HG03575 (cell line): ENCODE data around the gene MLX.

Experiments
- ATAC-seq: cut with Tn5 transposase; IDR thresholded peaks from one replicate; pipeline ENCODE4 v1.9.1; 2021; ENCODE audit not compliant: unreplicated experiment, insufficient number of reproducible peaks, low FRiP score; ENCODE audit errors: extremely low read depth

Gene MLX

DNA sequence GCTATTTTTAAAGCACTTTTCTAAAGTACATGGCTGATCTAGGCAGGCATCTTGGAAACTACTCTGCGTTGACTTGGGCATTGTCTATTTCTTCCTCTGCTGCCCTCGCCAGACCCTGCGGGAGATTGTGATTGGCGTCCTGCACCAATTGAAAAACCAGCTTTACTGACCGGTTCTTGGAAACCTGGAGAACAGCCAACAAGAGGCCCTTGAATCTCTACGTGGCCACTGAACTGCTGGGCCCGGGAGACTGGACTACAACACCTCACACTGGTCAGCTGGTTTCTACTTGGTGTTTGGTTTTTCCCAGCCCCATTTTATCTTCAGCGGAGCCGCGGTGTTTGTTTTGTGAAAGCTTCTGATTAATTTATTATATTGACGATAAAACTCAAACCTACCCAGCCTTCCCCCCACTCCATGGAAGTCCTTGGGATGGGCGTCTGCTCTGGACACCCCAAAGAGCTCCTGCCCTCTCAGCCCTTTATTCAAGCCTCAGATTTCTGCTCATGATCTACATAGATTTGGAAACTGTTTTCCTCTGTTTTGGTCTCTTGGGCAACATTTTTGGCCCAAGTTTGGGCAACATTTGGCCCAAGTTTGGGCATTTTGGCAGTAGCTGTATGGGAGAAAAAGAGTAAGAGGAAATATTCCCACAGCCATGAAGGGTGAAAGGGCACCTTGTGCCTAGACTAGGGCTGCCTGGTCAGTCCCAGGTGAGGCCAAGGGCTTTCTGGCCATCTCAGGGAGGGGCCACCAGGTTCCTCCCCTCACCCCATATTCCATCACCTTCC lies 4.7 kb downstream of the MLX start:
- ATAC-seq, result no peak

DNA sequence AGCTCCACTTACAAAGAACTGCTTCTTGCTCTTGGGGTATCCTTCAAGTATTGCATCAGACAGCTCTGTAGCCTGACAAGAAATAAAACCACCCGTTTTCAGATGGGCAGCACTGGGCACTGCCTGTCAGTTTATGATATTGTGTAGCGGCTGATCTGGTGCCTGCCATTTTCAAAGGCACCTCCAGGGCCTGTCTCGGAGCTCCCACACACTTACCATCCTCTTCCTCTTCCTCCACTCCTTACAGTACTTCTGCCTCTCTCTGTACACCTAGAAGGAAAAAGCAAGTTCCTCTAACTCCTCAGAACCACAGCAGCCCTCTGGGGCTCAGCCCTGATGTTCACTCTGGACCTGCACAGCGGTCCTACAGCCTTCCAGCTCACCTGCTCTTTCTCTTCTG lies 6.2 kb downstream of the MLX start:
- no peak for ATAC-seq

DNA sequence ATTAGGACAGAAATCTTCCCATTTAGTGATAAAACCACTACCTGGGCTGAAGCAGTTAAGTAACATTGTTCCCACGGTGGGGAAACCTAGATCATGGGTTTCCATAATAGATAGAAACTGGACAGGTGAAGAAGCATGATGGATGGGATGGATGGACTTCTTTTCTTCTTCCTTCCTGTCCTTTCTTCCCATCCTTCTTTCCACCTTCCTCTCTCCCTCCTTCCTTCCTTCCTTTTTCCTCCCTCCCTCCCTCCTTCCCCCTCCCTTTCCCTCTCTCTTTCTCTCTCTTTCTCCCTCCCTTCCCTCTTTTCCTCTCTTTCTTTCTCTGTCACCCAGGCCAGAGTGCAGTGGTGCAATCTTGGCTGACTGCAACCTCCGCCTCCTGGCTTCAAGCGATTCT lies 7.6 kb downstream of the MLX start:
- ATAC-seq, result no peak

DNA sequence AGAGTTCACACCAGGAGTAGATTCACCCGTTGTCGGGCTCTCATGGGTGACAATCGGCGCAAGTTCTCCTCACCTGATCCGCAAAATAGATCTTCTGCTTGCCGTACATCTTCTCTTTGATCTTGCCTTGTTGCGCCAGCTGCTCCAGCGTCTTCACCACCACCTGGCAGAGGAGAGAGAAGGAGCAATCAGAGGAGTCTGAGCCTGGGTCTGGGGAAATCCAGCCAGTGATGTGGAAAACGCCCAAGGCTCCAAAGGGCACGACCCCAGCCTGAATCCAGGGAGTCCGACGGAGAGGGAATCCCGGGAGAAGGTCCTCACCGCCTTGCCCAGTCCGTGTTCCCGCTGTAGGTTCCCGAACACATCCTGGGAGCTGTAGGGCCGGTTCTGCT lies 10.2 kb downstream of the MLX start:
- ATAC-seq, result no peak

DNA sequence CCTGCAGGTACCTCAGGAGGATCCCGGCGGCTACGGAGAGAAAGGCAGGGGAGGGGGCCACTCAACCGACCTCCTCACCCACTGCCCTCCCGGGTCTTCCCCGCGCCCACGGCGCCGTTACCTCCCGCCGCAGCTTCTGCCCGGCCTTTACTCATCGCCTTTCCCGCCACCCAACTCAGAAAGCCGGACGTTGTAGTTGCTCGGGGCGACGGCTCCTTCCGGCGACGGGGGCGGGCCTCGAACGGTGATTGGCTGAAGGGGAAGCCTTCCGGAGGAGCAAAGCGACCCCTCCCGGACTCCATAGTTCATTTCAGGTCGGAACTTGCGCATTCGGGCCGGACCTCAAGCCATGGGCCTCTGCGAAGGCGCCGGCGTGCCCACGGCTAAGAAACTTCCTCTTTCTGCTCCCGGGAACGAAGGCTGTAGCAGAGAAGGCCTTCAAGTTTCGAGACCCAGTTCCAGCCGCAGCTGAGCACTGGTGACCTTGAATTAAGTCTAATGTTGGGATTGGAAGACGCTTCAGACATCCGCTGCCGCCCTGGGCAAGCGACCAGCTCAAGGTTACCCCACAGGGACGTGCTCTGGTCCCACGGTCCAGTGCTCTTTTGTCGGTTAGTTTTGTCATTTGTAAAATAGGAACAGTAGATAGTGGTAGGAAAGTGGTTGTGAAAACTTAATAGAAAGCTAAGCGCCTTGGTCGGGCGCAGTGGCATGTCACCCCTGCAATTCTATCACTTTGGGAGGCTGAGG lies 10.8 kb downstream of the MLX start, which contains the start of gene PSMC3IP:
Gene PSMC3IP (minus strand): TSS at position 198 of the 750 bp plus-strand sequence. CDS start 43 bp downstream, at position 155.
- ATAC-seq, result no peak

DNA sequence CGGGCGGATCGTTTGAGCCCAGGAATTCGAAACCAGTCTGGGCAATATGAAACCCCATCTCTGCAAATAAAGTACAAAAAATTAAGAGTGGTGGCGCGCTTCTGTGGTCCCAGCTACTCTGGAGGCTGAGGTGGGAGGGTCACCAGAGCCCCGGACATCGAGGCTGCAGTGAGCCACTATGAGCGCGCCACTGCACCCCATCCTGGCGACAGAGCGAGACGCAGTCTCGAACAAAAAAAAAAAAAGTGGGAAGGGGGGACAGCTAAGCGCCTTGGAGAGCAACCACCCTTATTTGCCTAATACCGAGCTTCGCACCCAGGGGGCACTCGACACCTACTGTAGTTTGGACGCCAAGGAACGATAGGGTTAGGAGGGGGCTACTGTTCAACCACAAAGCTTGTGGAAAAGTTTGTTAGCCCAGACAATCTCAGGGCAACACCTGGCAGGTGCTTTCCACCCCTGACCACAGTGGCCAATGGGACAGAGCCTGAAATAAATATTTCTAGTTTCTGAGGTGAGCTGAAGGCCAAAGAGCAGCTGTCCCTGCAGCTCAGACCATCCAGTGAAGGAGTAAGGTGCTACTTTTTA lies 11.5 kb downstream of the MLX start:
- no peak for ATAC-seq

DNA sequence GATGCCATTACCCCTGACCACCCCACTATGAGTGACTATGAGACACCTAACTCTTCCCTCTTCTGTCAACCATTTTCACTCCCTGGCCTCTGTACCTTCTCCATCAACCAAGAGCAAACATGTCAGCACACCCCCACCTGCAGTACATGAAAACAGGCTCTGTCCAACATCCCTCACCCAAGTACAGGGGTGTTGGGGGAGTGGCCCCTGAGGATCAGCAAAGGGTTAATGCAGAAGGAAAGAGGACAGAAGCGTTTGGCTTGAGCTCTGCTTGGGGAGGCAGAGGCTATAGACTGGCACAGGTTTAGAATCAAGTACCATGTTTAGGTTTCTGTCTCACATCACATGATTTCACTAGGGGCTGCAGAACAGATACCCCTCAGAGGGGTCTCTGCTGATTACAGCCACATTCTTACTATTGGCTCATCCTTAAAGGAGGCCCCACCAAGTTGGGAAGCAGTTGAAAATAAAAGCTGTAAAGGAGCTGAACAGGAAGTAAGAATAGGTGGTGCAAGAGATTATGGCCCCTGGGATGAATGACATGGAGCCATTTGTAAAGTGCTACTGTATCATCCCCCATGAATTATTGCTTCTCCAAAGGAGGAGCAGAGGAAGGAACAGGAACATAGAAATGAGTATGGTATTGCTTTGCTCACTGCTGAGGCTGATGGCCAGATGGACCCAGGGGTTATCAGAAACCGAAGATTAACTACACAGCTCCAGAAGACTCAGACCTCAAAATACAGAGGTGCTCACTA lies 13.1 kb downstream of the MLX start:
- no peak for ATAC-seq

DNA sequence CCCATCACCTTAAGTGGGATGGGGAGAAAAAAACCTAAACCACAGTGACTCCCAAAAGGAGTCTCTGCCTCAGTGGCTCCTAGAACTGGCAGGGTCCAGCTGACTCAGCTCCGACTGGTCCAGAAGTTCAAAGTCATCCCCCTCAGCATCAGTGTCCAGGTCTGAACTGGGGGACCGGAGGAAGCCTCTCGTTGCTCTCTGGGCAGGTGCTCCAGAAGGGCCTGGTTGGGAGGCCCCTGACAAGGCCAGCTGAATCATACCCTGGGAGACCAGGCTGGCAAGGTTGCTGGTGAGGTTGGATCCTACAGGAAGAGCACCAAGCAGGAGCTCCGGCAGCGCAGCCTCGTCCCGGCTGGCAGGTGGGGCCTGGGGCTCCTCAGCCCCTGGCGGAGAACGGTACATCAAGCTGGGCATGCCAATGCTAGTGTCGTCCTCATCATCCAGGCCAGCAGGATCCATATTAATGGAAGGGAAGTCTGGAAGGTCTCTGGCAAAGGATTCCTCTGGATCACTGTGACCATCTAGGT lies 14.9 kb downstream of the MLX start:
- ATAC-seq, result no peak

DNA sequence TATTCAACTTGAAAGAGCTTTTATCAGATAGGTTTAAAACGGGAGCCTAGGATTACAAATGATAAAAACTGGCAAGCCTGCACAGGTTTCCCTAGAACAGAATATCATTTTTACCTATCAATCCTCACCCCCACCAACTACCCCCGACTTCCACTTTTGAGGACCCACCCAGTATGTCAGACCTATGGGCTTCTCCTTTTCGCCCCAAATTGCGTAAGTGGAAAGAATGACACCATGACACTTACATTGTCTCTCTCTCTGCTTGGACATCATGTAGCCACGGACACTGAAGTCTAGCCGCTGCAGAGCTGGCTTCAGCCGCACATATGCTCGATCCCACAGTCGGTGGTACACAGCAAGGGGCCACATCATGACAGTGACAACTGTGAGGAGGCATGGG lies 18.0 kb downstream of the MLX start:
- no peak for ATAC-seq

DNA sequence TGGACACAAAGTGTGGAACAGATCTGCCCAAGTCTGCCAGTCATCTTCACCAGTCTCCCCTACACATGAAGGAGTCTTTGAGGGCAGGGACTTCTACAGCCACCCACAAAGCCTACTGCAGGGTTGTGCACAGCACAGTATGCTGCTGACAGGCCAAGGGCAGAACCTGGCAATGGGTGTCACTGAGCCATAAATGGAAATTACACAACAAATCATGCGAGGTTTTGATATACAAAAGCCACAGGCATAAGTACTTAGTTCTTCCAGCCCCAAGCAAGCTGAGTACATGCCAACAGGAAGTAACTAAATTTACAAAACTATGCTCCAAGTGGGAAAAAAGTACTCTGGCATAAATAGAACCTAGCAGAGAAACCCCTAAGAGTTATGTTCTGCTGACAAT lies 18.5 kb downstream of the MLX start:
- no peak for ATAC-seq

DNA sequence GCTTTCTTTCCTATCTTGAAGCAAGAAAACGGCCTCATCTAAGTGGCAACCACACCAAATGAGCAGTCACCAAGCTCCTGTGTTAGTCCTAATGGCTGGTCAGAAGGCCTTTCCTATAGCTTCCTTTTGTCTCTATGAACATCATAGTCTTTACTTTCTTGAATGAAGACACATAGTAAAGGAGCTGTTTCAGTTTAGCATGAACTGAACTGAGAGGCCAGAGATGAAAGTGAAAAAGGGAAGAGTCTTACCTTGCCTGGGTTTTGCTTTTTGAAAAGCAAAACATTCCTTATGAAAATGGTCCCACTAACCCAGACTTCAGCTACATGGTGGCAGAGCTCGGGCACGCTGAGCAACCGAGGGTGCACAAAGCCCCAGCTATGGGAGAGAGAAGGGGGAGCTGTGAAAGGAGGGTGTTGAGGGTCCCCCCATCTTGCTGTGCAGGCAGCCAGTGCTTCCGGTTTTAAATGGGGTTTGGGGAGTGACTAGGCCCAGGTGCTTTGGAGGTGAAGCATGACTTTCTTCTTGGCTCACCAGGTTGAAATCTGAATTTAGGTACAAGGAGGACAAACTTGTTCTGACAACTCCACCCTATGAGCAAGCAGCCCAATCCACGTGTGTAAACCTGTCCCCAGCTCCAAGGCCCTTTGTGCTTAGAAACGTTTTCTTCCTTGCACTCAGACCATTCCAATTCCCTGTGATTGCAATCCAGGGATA lies 19.8 kb downstream of the MLX start:
- ATAC-seq, result no peak

DNA sequence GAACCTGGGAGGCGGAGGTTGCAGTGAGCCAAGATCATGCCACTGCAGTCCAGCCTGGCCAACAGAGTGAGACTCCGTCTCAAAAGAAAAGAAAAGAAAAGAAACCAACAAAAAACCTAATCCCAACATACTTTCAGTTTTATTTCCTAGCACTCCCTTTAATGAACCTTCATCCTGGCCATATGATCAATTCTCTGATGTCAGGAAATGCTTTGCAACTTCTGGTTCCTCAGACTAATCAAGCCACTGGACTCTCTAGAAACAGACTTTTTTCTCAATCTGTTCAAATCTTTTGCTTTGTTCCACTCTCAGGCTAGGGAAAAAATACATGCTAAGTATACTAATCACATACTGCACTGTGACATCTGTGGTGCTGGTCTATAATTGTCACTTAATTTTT lies 24.0 kb downstream of the MLX start:
- no peak for ATAC-seq

DNA sequence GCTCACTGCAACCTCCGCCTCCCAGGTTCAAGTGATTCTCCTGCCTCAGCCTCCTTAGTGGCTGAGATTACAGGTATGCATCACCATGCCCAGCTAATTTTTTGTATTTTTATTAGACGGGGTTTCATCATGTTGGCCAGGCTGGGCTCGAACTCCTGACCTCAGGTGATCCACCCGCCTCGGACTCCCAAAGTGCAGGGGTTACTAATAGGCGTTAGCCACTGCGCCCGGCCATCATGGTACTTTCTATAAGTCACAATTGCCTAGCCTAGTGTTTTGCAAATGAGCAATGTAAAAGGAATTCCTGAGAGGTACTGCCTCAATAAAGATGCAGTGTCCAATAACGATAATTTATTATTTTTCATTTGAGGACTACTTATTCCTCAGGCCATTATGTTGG lies 24.5 kb downstream of the MLX start:
- ATAC-seq, result no peak

DNA sequence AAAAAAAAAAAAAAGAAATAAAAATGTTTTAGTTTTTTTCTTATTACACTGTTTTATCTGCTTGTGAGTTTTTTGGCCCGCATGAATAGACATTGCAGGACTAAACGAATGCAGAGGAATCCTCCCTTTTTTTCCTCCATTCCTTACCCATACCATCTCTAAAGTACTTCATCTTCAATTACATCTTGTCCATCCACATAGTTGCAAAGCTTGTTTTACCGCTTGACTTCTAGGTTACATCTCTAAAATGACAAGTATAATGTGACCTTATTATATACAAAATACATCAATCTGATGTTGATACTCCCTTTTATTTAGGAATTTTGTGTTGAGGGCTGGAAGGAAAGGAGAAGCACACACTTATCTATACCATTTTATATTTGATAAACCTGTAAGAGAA lies 29.5 kb downstream of the MLX start:
- ATAC-seq, result no peak

DNA sequence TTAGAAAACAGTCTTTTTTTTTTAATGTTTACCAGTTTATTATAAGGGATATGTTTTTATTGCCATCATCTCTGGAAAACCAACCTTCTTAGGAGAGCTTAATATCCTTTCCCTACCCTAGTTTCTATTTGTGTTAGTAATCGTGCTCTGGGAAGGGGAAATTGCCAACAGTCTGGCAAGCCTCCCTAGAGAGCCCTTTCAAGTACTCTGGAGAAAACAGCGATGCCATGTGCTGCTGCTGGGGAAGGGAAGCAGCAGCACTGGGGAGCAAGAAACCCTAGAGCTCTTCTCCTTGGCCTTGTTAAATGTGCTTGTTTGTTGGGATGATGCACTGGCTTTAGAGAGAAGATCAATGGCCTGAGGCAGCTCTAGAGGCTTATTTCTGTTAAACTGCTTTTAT lies 32.0 kb downstream of the MLX start:
- ATAC-seq, result no peak

DNA sequence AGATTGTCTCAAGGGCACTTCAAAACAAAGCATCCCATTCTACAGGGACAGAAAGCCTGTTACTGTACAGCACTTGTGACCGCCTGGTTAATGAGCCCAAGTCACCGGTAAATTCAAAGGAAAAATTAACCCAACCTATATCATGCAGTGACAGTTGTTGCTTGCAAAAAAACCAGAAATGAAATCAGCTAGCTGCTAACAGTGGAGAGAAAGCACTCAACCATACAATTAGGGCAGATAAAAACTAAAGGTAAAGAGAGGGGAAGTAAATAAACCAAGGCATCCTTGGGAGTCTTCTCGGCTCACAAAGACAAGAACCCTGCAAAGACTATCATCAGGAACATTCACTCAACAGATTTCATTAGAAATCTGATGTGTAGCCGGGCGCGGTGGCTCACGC lies 36.4 kb downstream of the MLX start:
- no peak for ATAC-seq

DNA sequence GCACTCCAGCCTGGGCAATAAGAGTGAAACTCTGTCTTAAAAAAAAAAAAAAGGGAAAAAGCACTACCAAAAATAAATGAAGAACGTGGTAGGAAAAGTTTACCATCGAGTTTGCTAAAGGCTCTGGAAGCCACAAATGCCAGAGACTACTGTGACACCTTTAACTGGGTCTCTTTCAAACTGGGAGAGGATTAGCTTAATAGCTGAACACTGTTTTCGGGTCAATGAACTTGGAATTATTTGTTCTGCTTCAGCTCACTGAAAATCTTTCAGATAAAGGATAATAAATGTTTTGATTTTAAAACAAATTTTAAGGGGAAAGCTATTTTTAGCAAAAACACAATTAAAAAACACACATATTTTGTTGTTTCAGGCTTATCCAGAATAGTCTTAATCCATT lies 40.9 kb downstream of the MLX start:
- no peak for ATAC-seq

DNA sequence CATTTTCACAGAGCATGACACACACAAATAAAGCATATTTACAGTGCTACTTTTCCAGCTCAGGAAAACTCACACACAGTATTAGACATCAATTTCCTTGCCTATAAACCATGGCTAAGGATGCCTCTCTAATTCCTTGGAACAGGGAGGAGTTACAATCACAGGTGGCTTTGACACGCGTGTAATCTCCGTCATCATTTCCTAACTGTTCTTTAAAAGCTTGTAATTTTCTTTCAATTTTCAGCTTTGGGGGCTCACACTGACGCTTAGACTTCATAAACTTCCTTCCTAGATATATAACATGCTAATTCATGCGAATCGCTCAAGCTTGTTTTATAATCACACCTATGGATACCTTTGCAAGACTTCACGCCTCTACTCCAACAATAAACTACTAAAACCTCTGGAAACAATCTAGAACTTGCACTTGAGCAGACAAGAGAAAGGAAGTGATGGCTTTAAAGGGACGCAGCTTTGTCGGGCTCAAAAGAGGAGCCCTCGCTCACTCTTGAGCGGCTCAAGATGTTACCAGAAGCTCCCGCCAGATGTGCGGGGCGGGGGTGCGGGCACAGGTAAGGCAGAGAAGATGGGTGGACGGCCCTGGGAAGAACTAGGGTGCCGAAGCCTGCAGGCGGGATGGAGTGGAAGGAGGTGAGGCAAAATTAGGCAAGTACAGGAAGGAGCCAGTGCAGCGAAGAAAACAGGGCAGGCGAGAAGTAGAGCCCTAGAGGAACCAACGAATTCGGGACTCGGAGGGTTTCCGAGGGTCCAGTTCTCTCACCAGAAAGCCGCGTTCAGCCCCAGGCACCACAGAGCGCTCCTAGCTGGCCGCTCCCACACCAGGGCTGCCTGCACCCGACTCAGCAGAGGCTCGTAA lies 41.6 kb downstream of the MLX start:
- ATAC-seq, result no peak
